G401.6 (cell line): ENCODE data around the gene UBQLNL.

ENCODE experiments used
- FAIRE-seq: peaks from 2 replicates; lab custom pipeline; 2012; peaks lifted over from hg19 to GRCh38; lab: Jason Lieb, UNC

Gene UBQLNL

GRCh38 chr11:5507177-5507932, 9.1 kb downstream of the UBQLNL start:
- FAIRE-seq = no peak

GRCh38 chr11:5505363-5506048, 11.0 kb downstream of the UBQLNL start:
- no peak for FAIRE-seq

- FAIRE-seq = no peak
Observed at GRCh38 chr11:5504403-5504921, 12.0 kb downstream of the UBQLNL start.

GRCh38 chr11:5500393-5500801, 16.1 kb downstream of the UBQLNL start:
- FAIRE-seq = no peak

GRCh38 chr11:5499671-5500070, 16.8 kb downstream of the UBQLNL start:
- FAIRE-seq = no peak

GRCh38 chr11:5489576-5490357, 26.7 kb downstream of the UBQLNL start:
- no peak for FAIRE-seq

GRCh38 chr11:5488798-5489399, 27.6 kb downstream of the UBQLNL start:
- FAIRE-seq = no peak

- FAIRE-seq = no peak
Observed at GRCh38 chr11:5488385-5488784, 28.1 kb downstream of the UBQLNL start, which contains the start of gene OR52D1. Gene OR52D1, plus strand, starts transcription at chr11:5488685. Its CDS starts 22 bp downstream, at chr11:5488707.

- FAIRE-seq = no peak
Observed at GRCh38 chr11:5486421-5486820, 30.1 kb downstream of the UBQLNL start.

GRCh38 chr11:5486003-5486402, 30.5 kb downstream of the UBQLNL start:
- no peak for FAIRE-seq

- peak; percentile 40 for FAIRE-seq
Observed at GRCh38 chr11:5476186-5476819, 40.2 kb downstream of the UBQLNL start.

GRCh38 chr11:5473921-5474320, 42.6 kb downstream of the UBQLNL start:
- no peak for FAIRE-seq

GRCh38 chr11:5467527-5467926, 49.0 kb downstream of the UBQLNL start:
- no peak for FAIRE-seq
